GM19043 (cell line): ENCODE results near the gene DDX47.
"Not testable (repeated sequence)": the region's sequence is repeated elsewhere in the genome, so short reads cannot be mapped to it uniquely, and the experiment has no call there.

Source experiments
- ATAC-seq: cut with Tn5 transposase; IDR thresholded peaks from one replicate; pipeline ENCODE4 v1.9.1; 2021; ENCODE audit warnings: low read depth; ENCODE audit not compliant: unreplicated experiment

DDX47 gene

GRCh38 chr12:12868477-12869235, 55.5 kb downstream of the DDX47 start:
- no peak for ATAC-seq

GRCh38 chr12:12870465-12870864, 57.3 kb downstream of the DDX47 start:
- ATAC-seq, result no peak

- no peak for ATAC-seq
Measured at GRCh38 chr12:12871587-12872138, 58.5 kb downstream of the DDX47 start.

GRCh38 chr12:12872139-12872933, 59.2 kb downstream of the DDX47 start:
- ATAC-seq, result no peak

GRCh38 chr12:12872934-12873275, 59.8 kb downstream of the DDX47 start:
- no peak for ATAC-seq

GRCh38 chr12:12874029-12874428, 60.9 kb downstream of the DDX47 start:
- ATAC-seq, result no peak

GRCh38 chr12:12875301-12875700, 62.2 kb downstream of the DDX47 start:
- not testable (repeated sequence) for ATAC-seq

GRCh38 chr12:12877153-12877768, 64.1 kb downstream of the DDX47 start:
- ATAC-seq, result no peak

- ATAC-seq, result no peak
Measured at GRCh38 chr12:12877781-12878455, 64.8 kb downstream of the DDX47 start.
